Activated CD8-positive, alpha-beta memory T cell treated with anti-CD3 and anti-CD28 coated beads for 48 hours (primary cell): Measurements from ENCODE around the gene RPS6KL1.

Experiments used
- DNase-seq, 3 experiments: peaks; one replicate each; pipeline ENCODE4 v3.0.0-alpha.2; 2020; ENCODE audit warnings: low read depth in 2 of 3, low spot score in 2 of 3

The RPS6KL1 gene

GRCh38 chr14:74913986-74914573 lies 9.0 kb downstream of the RPS6KL1 start:
- no peak for DNase-seq

- DNase-seq = no peak
Measured at GRCh38 chr14:74913393-74913910, 9.6 kb downstream of the RPS6KL1 start.

GRCh38 chr14:74912801-74913200 lies 10.3 kb downstream of the RPS6KL1 start:
- DNase-seq = no peak

GRCh38 chr14:74912111-74912510 lies 10.9 kb downstream of the RPS6KL1 start:
- DNase-seq = no peak

GRCh38 chr14:74911704-74912103 lies 11.4 kb downstream of the RPS6KL1 start:
- DNase-seq = no peak

GRCh38 chr14:74911221-74911620 lies 11.8 kb downstream of the RPS6KL1 start:
- no peak for DNase-seq

- DNase-seq = no peak
Measured at GRCh38 chr14:74910556-74910955, 12.5 kb downstream of the RPS6KL1 start.

GRCh38 chr14:74909911-74910310 lies 13.1 kb downstream of the RPS6KL1 start:
- DNase-seq = no peak

- no peak for DNase-seq
Measured at GRCh38 chr14:74909501-74909900, 13.6 kb downstream of the RPS6KL1 start.

GRCh38 chr14:74908861-74909341 lies 14.2 kb downstream of the RPS6KL1 start:
- no peak for DNase-seq

- DNase-seq = no peak
Measured at GRCh38 chr14:74907744-74908143, 15.3 kb downstream of the RPS6KL1 start.

- no peak for DNase-seq
Measured at GRCh38 chr14:74906925-74907521, 16.0 kb downstream of the RPS6KL1 start.

GRCh38 chr14:74905595-74906142 lies 17.4 kb downstream of the RPS6KL1 start:
- peak; percentile 44 to 86 (median 72) for DNase-seq

GRCh38 chr14:74904635-74905503 lies 18.2 kb downstream of the RPS6KL1 start:
- DNase-seq = no peak

GRCh38 chr14:74902941-74903705 lies 19.9 kb downstream of the RPS6KL1 start:
- no peak for DNase-seq

- DNase-seq = no peak
Measured at GRCh38 chr14:74898694-74899093, 24.4 kb downstream of the RPS6KL1 start.

- DNase-seq = no peak
Measured at GRCh38 chr14:74898083-74898482, 25.0 kb downstream of the RPS6KL1 start.

GRCh38 chr14:74897642-74898041 lies 25.4 kb downstream of the RPS6KL1 start:
- no peak for DNase-seq

GRCh38 chr14:74896400-74896799 lies 26.7 kb downstream of the RPS6KL1 start:
- DNase-seq = no peak

- DNase-seq = no peak
Measured at GRCh38 chr14:74893614-74894091, 29.4 kb downstream of the RPS6KL1 start.

GRCh38 chr14:74892745-74893144 lies 30.3 kb downstream of the RPS6KL1 start:
- no peak for DNase-seq
